ENCODE measurements around the gene LRP1B. TPM values are rescaled to one million over a fixed set of nuclear protein-coding genes. Genes with fewer than 3 reads are reported as not detected.
"Not testable (repeated sequence)": the region's sequence is repeated elsewhere in the genome, so short reads cannot be mapped to it uniquely, and the experiment has no call there.

The LRP1B gene
- total and polyA plus RNA-seq, 2 donors (not counting 1 experiment from before 2014, with no cell fraction given), result under 0.01 to 0.01 TPM

GRCh38 chr2:141186413-141187074 lies 944.3 kb downstream of the LRP1B start:
- H3K4me2 ChIP-seq (ENCODE audit: extremely low read depth, insufficient read depth, low read length), result no peak overlapping the region
- H3K4me3 ChIP-seq (replicated peaks in 1 of 4; ENCODE audit: control extremely low read depth in 1 of 4, insufficient read depth in 1 of 4, low read depth in 3 of 4, low read length in 4 of 4), result no peak overlapping the region
- no peaks in the 10 kb centered on the region for H3K79me2 ChIP-seq (ENCODE audit: control insufficient read depth, insufficient read depth, low read length)
- no peaks in the 10 kb centered on the region for H3K27me3 ChIP-seq (ENCODE audit: control insufficient read depth, insufficient read depth, low read length)
- no peak overlapping the region for H3K27ac ChIP-seq (ENCODE audit: insufficient read depth, low read length)
- no peaks in the 10 kb centered on the region for H4K20me1 ChIP-seq (ENCODE audit: control insufficient read depth, extremely low read depth, insufficient read depth, low read length)
- TF ChIP-seq, protein P1, sequence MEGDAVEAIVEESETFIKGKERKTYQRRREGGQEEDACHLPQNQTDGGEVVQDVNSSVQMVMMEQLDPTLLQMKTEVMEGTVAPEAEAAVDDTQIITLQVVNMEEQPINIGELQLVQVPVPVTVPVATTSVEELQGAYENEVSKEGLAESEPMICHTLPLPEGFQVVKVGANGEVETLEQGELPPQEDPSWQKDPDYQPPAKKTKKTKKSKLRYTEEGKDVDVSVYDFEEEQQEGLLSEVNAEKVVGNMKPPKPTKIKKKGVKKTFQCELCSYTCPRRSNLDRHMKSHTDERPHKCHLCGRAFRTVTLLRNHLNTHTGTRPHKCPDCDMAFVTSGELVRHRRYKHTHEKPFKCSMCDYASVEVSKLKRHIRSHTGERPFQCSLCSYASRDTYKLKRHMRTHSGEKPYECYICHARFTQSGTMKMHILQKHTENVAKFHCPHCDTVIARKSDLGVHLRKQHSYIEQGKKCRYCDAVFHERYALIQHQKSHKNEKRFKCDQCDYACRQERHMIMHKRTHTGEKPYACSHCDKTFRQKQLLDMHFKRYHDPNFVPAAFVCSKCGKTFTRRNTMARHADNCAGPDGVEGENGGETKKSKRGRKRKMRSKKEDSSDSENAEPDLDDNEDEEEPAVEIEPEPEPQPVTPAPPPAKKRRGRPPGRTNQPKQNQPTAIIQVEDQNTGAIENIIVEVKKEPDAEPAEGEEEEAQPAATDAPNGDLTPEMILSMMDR (conservative IDR thresholded peaks at IDR 0.05 in 1 of 2, IDR thresholded peaks at IDR 0.05 in 1 of 2; ENCODE audit: low read depth in 1 of 2, low read length in 2 of 2), result no peak
- TF ChIP-seq EZH2 (IDR thresholded peaks at IDR 0.05; ENCODE audit: low read length, missing control alignments), result no peak
- H2AFZ ChIP-seq (ENCODE audit: low read length), result no peak overlapping the region
- no peak for DNase-seq (ENCODE audit: low read depth in 2 of 2)
- no peaks in the 10 kb centered on the region for H3K4me1 ChIP-seq (ENCODE audit: control insufficient read depth, extremely low read depth, insufficient read depth, low read length)
- no peaks in the 10 kb centered on the region for H3K36me3 ChIP-seq (ENCODE audit: control insufficient read depth, insufficient read depth, low read length)
- H3K9me3 ChIP-seq (ENCODE audit: control insufficient read depth, insufficient read depth, low read depth, low read length), result no peaks in the 10 kb centered on the region
- H3K9ac ChIP-seq (ENCODE audit: insufficient read depth, low read length), result no peak overlapping the region

DNA sequence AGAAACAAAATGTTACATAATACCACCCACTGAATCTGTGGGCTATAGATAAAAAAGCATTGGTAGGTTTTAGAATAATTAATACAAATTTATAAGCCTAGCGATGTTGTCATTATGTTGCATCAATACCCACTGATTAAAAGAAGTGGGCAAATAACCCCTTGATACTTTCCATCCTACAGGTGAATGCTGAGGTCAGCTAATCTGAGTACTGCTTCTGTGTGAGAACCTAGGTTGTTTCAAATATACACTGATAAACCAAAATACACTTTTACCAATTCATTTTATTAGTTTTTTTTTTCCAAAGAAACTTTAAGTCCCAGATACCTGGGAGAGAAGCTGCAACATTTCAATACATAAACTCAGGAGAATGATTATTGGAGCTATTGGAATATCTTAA lies 948.6 kb downstream of the LRP1B start:
- Histone ChIP-seq H3K4me1 (ENCODE audit: control insufficient read depth, extremely low read depth, insufficient read depth, low read length) (no peaks in the 10 kb centered on the region), H4K20me1 (ENCODE audit: control insufficient read depth, extremely low read depth, insufficient read depth, low read length) (no peaks in the 10 kb centered on the region), H3K27ac (ENCODE audit: insufficient read depth, low read length) (no peak overlapping the region), H3K9me3 (ENCODE audit: control insufficient read depth, insufficient read depth, low read depth, low read length) (no peaks in the 10 kb centered on the region), H3K4me2 (ENCODE audit: extremely low read depth, insufficient read depth, low read length) (no peak overlapping the region), H2AFZ (ENCODE audit: low read length) (no peak overlapping the region), H3K36me3 (ENCODE audit: control insufficient read depth, insufficient read depth, low read length) (no peaks in the 10 kb centered on the region), H3K27me3 (ENCODE audit: control insufficient read depth, insufficient read depth, low read length) (no peaks in the 10 kb centered on the region), H3K4me3 (replicated peaks in 1 of 4; ENCODE audit: control extremely low read depth in 1 of 4, insufficient read depth in 1 of 4, low read depth in 3 of 4, low read length in 4 of 4) (no peak overlapping the region), H3K9ac (ENCODE audit: insufficient read depth, low read length) (no peak overlapping the region), H3K79me2 (ENCODE audit: control insufficient read depth, insufficient read depth, low read length) (no peaks in the 10 kb centered on the region)
- TF ChIP-seq, protein P1 (conservative IDR thresholded peaks at IDR 0.05 in 1 of 2, IDR thresholded peaks at IDR 0.05 in 1 of 2; ENCODE audit: low read depth in 1 of 2, low read length in 2 of 2), result no peak
- TF ChIP-seq EZH2 (IDR thresholded peaks at IDR 0.05; ENCODE audit: low read length, missing control alignments), result no peak
- no peak for DNase-seq (ENCODE audit: low read depth in 2 of 2)

- H3K36me3 ChIP-seq (ENCODE audit: control insufficient read depth, insufficient read depth, low read length); H4K20me1 ChIP-seq (ENCODE audit: control insufficient read depth, extremely low read depth, insufficient read depth, low read length); H3K4me2 ChIP-seq (ENCODE audit: extremely low read depth, insufficient read depth, low read length): not testable (repeated sequence)
These were observed 961.7 kb downstream of the LRP1B start for GRCh38 chr2:141169117-141169516.

More at GRCh38 chr2:141169117-141169516, 961.7 kb downstream of the LRP1B start:
- not testable (repeated sequence) for H3K27me3 ChIP-seq (ENCODE audit: control insufficient read depth, insufficient read depth, low read length); H3K4me3 ChIP-seq (replicated peaks in 1 of 4; ENCODE audit: control extremely low read depth in 1 of 4, insufficient read depth in 1 of 4, low read depth in 3 of 4, low read length in 4 of 4); DNase-seq (ENCODE audit: low read depth in 2 of 2); H3K9me3 ChIP-seq (ENCODE audit: control insufficient read depth, insufficient read depth, low read depth, low read length); H3K27ac ChIP-seq (ENCODE audit: insufficient read depth, low read length); H2AFZ ChIP-seq (ENCODE audit: low read length); H3K79me2 ChIP-seq (ENCODE audit: control insufficient read depth, insufficient read depth, low read length); H3K4me1 ChIP-seq (ENCODE audit: control insufficient read depth, extremely low read depth, insufficient read depth, low read length); H3K9ac ChIP-seq (ENCODE audit: insufficient read depth, low read length)

Data from fibroblast of lung (primary cell).